Measurements from ENCODE around the gene FANCD2. TPM values are rescaled to one million over a fixed set of nuclear protein-coding genes. Genes with fewer than 3 reads are reported as not detected.

The FANCD2 gene
- total and polyA plus RNA-seq, 4 donors, result 10.8 to 17.3 (median 11.9) TPM

DNA sequence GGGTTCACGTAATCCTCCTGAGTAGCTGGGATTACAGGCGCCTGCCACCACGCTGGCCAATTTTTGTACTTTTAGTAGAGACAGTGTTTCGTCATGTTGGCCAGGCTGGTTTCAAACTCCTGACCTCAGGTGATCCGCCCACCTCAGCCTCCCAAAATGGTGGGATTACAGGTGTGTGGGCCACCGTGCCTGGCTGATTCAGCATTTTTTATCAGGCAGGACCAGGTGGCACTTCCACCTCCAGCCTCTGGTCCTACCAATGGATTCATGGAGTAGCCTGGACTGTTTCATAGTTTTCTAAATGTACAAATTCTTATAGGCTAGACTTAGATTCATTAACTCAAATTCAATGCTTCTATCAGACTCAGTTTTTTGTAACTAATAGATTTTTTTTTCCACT, 124.8 kb downstream of the FANCD2 start:
- Histone ChIP-seq H3K4me1 (ENCODE audit: control insufficient read depth, insufficient read depth, low read length) (no peaks in the 10 kb centered on the region), H3K27ac (ENCODE audit: low read depth, low read length) (no peak overlapping the region), H3K36me3 (ENCODE audit: control insufficient read depth, insufficient read depth, low read length) (peaks cover 53% of the 10 kb centered on the region), H3K27me3 (ENCODE audit: control insufficient read depth, insufficient read depth, low read length) (no peaks in the 10 kb centered on the region), H3K9me3 (ENCODE audit: control insufficient read depth, insufficient read depth, low read length) (no peaks in the 10 kb centered on the region), H3K4me3 (ENCODE audit: low read depth, low read length) (no peak overlapping the region)
- WGBS (ENCODE audit: insufficient coverage), result 96% methylated on average over 5 of the region's 6 CpGs
- no peak for DNase-seq (ENCODE audit: low read depth in 4 of 6, low spot score in 6 of 6)

Small RNAs within 50 kb of the gene (small RNA-seq; reads per million reads assigned to genes)
- gene CYCSP10 (ENCODE audit: low replicate concordance) (not detected), gene RNU6-670P (ENCODE audit: low replicate concordance) (not detected)

Other genes starting within 250 kb of the FANCD2 start
- 10 to 100 TPM; 32.5 to 63.1 TPM for gene TADA3, start 234.0 kb upstream of the FANCD2 start, total RNA-seq
- gene TADA3, start 234.0 kb upstream of the FANCD2 start, polyA plus RNA-seq (ENCODE audit: insufficient read length in 2 of 2), result 10 to 100 TPM; 80.2 to 88.3 TPM
- gene ARPC4, start 233.4 kb upstream of the FANCD2 start, total RNA-seq, result 100 to 1,000 TPM; 109 to 131 TPM
- gene ARPC4, start 233.4 kb upstream of the FANCD2 start, polyA plus RNA-seq (ENCODE audit: insufficient read length in 2 of 2), result 100 to 1,000 TPM; 138 to 141 TPM
- 10 to 100 TPM; 32.4 to 50.6 TPM for gene TTLL3, start 216.2 kb upstream of the FANCD2 start, total RNA-seq
- gene TTLL3, start 216.2 kb upstream of the FANCD2 start, polyA plus RNA-seq (ENCODE audit: insufficient read length in 2 of 2), result 10 to 100 TPM; 46.7 to 75.0 TPM
- 10 to 100 TPM; 19.2 to 36.0 TPM for gene RPUSD3, start 182.4 kb upstream of the FANCD2 start, total RNA-seq
- gene RPUSD3, start 182.4 kb upstream of the FANCD2 start, polyA plus RNA-seq (ENCODE audit: insufficient read length in 2 of 2), result 10 to 100 TPM; 48.7 to 53.8 TPM
- gene CIDEC, start 146.2 kb upstream of the FANCD2 start, total RNA-seq, result not detected
- under 1 TPM; 0.24 to 0.54 TPM for gene CIDEC, start 146.2 kb upstream of the FANCD2 start, polyA plus RNA-seq (ENCODE audit: insufficient read length in 2 of 2)
- gene JAGN1, start 135.8 kb upstream of the FANCD2 start, total RNA-seq, result 10 to 100 TPM; 16.7 to 25.2 TPM
- gene JAGN1, start 135.8 kb upstream of the FANCD2 start, polyA plus RNA-seq (ENCODE audit: insufficient read length in 2 of 2), result 10 to 100 TPM; 34.0 to 35.2 TPM
- 1 to 10 TPM in 1 of 2 donors, under 1 TPM in 1; 0.79 to 1.1 TPM for gene IL17RE, start 123.6 kb upstream of the FANCD2 start, total RNA-seq
- 1 to 10 TPM; 1.7 to 2.7 TPM for gene IL17RE, start 123.6 kb upstream of the FANCD2 start, polyA plus RNA-seq (ENCODE audit: insufficient read length in 2 of 2)
- 10 to 100 TPM; 16.7 to 34.2 TPM for gene IL17RC, start 109.3 kb upstream of the FANCD2 start, total RNA-seq
- 10 to 100 TPM; 24.9 to 32.0 TPM for gene IL17RC, start 109.3 kb upstream of the FANCD2 start, polyA plus RNA-seq (ENCODE audit: insufficient read length in 2 of 2)
- gene CRELD1, start 92.6 kb upstream of the FANCD2 start, total RNA-seq, result 10 to 100 TPM; 36.1 to 64.9 TPM
- gene CRELD1, start 92.6 kb upstream of the FANCD2 start, polyA plus RNA-seq (ENCODE audit: insufficient read length in 2 of 2), result 10 to 100 TPM; 67.2 to 88.5 TPM
- 1 to 10 TPM; 3.8 to 4.0 TPM for gene PRRT3, start 74.0 kb upstream of the FANCD2 start, total RNA-seq
- 10 to 100 TPM; 12.3 to 15.5 TPM for gene PRRT3, start 74.0 kb upstream of the FANCD2 start, polyA plus RNA-seq (ENCODE audit: insufficient read length in 2 of 2)
- 10 to 100 TPM; 65.0 to 68.7 TPM for gene EMC3, start 39.6 kb upstream of the FANCD2 start, total RNA-seq
- gene EMC3, start 39.6 kb upstream of the FANCD2 start, polyA plus RNA-seq (ENCODE audit: insufficient read length in 2 of 2), result 10 to 100 TPM; 80.5 to 85.6 TPM
- not detected for gene FANCD2OS, start 81.8 kb downstream of the FANCD2 start, total RNA-seq
- not detected for gene FANCD2OS, start 81.8 kb downstream of the FANCD2 start, polyA plus RNA-seq (ENCODE audit: insufficient read length in 2 of 2)
- 100 to 1,000 TPM; 128 to 139 TPM for gene BRK1, start 89.2 kb downstream of the FANCD2 start, total RNA-seq
- gene BRK1, start 89.2 kb downstream of the FANCD2 start, polyA plus RNA-seq (ENCODE audit: insufficient read length in 2 of 2), result 100 to 1,000 TPM; 197 to 198 TPM
- 10 to 100 TPM; 47.7 to 65.8 TPM for gene VHL, start 115.3 kb downstream of the FANCD2 start, total RNA-seq
- 100 to 1,000 TPM in 1 of 2 donors, 10 to 100 TPM in 1; 93.4 to 113 TPM for gene VHL, start 115.3 kb downstream of the FANCD2 start, polyA plus RNA-seq (ENCODE audit: insufficient read length in 2 of 2)
- gene IRAK2, start 138.5 kb downstream of the FANCD2 start, total RNA-seq, result 1 to 10 TPM; 2.6 to 6.1 TPM
- 1 to 10 TPM; 4.8 to 5.2 TPM for gene IRAK2, start 138.5 kb downstream of the FANCD2 start, polyA plus RNA-seq (ENCODE audit: insufficient read length in 2 of 2)
- 10 to 100 TPM; 16.6 to 21.0 TPM for gene TATDN2, start 222.0 kb downstream of the FANCD2 start, total RNA-seq
- gene TATDN2, start 222.0 kb downstream of the FANCD2 start, polyA plus RNA-seq (ENCODE audit: insufficient read length in 2 of 2), result 10 to 100 TPM; 54.4 to 55.4 TPM

Data from spinal cord (tissue), 10 donors.